Left renal cortex interstitium (tissue), 4 donors: ENCODE measurements around the gene ZNF451. TPM values are rescaled to one million over a fixed set of nuclear protein-coding genes. Genes with fewer than 3 reads are reported as not detected.

Experiments used
- DNase-seq, 4 donors: peaks; one replicate each; pipeline ENCODE4 v3.0.0-alpha.2; 2013; ENCODE audit warnings: low read depth in 4 of 4, low spot score in 2 of 4, missing footprints in 1 of 4
- polyA plus RNA-seq, 4 donors: library from polyadenylated mRNA; unstranded; fragments of 120-200 nt; gene quantifications; one replicate each; pipeline ENCODE4 v1.2.1, GENCODE V29; 2013; ENCODE audit not compliant: insufficient read length in 4 of 4

ZNF451 gene
- polyA plus RNA-seq, 4 donors: 33.0 to 46.8 (median 39.6) TPM

- no peak for DNase-seq
Observed at GRCh38 chr6:57198926-57199636, 109.1 kb downstream of the ZNF451 start.

GRCh38 chr6:57201718-57202117 lies 111.7 kb downstream of the ZNF451 start:
- DNase-seq: no peak

GRCh38 chr6:57205550-57206328 lies 115.8 kb downstream of the ZNF451 start:
- no peak for DNase-seq

- no peak for DNase-seq
Observed at GRCh38 chr6:57207141-57207540, 117.2 kb downstream of the ZNF451 start.

- DNase-seq: no peak
Observed at GRCh38 chr6:57207872-57208271, 117.9 kb downstream of the ZNF451 start.

- DNase-seq: no peak
Observed at GRCh38 chr6:57209030-57209429, 119.0 kb downstream of the ZNF451 start.

GRCh38 chr6:57210060-57210459 lies 120.1 kb downstream of the ZNF451 start:
- no peak for DNase-seq

GRCh38 chr6:57215260-57215659 lies 125.3 kb downstream of the ZNF451 start:
- DNase-seq: no peak

GRCh38 chr6:57216235-57217101 lies 126.5 kb downstream of the ZNF451 start:
- no peak for DNase-seq

GRCh38 chr6:57217270-57217669 lies 127.3 kb downstream of the ZNF451 start:
- no peak for DNase-seq

Other genes starting within 250 kb of the ZNF451 start
- 1 to 10 TPM; 4.4 to 7.1 (median 5.5) TPM for gene BEND6, start 135.1 kb upstream of the ZNF451 start, polyA plus RNA-seq
- gene KIAA1586, start 43.5 kb upstream of the ZNF451 start, polyA plus RNA-seq: 10 to 100 TPM; 21.7 to 24.7 (median 22.2) TPM
- 1 to 10 TPM; 4.4 to 6.3 (median 6.2) TPM for gene BAG2, start 82.1 kb downstream of the ZNF451 start, polyA plus RNA-seq
- 10 to 100 TPM; 32.0 to 44.5 (median 37.4) TPM for gene RAB23, start 132.1 kb downstream of the ZNF451 start, polyA plus RNA-seq
- 10 to 100 TPM; 15.6 to 17.0 (median 16.7) TPM for gene PRIM2, start 227.4 kb downstream of the ZNF451 start, polyA plus RNA-seq